HG03469 (cell line): ENCODE measurements around the gene ESRRG.

ENCODE experiments used
- ATAC-seq: cut with Tn5 transposase; IDR thresholded peaks from one replicate; pipeline ENCODE4 v1.9.1; 2021; ENCODE audit warnings: mild to moderate bottlenecking, moderate library complexity, moderate number of reproducible peaks; ENCODE audit not compliant: unreplicated experiment

ESRRG gene

GRCh38 chr1:216459651-216460207 is 263.5 kb downstream of the ESRRG start:
- no peak for ATAC-seq

DNA sequence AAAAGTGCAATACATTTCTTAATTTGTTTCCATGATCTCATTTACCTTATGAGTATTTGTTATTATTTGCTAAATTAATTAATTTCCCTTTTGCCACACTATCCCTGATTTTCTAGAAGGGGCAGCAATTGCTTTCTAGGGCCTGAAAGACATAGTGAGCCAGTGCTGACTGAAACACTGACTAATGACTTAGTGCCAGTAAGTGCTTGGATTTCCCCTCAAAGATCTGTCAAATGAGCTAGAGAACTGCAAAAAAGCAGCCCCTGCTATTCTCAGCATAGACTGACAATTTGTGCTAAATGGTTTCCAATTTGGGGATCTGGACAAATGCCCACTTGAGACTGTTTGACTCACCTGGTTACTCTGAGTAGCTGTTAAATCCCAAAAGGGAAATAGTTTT is 264.4 kb downstream of the ESRRG start:
- no peak for ATAC-seq

DNA sequence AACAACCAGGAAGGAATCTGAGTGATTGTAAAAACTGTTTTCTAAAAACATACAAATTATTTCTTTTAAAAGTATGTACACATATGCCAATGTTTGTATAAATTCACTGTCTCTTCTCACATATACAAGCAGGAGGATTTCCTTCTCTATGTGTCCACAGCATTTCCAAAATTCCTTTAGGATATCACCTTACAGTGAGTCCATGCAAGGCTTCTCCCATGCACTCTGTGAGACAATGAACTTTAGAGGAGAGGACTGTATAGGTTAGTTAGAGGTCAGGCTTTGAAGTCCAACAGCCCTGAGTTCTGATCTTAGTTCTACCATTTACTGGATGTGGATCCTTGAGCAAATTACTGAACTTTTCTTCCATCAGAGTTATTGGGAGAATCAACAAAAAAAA is 265.9 kb downstream of the ESRRG start:
- ATAC-seq = no peak

DNA sequence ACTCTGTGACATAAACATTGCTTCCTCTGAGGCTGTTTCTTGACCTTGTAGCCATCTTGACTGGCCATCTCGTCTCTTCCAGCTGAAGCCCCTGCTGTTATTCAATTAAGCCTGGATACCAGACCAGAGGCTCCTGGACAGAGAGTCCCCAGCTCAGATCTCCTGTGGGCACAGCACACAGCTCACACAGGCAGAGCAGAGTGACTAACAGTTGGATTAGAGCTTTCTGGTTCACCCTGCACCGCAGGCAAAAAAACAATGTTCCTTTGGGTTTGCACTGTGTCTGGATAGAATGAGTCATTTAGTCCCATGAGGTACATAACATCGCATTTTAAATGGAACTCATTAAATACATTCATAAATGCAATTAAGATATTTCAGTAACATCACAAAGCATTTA is 266.5 kb downstream of the ESRRG start:
- ATAC-seq = no peak

DNA sequence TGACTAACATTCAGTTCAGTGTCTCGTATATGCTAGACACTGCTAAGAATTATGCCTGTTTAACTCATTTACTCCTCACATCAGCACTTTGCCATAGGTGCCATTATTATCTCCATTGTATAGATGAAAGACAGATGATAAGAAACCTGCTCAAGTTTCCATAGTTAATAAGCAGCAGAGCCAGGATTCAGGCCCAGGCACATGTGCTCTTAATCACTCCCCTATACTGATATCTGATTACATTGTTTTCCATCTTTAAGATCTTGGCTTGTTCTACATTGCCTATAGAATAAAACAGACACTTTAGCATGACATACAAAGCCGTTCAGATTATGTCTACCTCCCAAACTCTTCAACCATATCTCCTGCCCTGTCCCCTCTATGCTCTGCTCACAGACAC is 269.5 kb downstream of the ESRRG start:
- no peak for ATAC-seq
